GM21390 (cell line): Measurements from ENCODE around the gene VASN.
"Not testable (repeated sequence)": the region's sequence is repeated elsewhere in the genome, so short reads cannot be mapped to it uniquely, and the experiment has no call there.

Source experiments
- ATAC-seq: cut with Tn5 transposase; IDR thresholded peaks from one replicate; pipeline ENCODE4 v1.9.1; 2021; ENCODE audit not compliant: unreplicated experiment

The VASN gene

GRCh38 chr16:4371357-4372000, at the start of gene VASN:
Gene VASN (plus strand): TSS chr16:4371848. CDS start chr16:4380878, 9,030 bp downstream.
- peak; percentile 77 for ATAC-seq

- ATAC-seq: no peak
These were observed 49.3 kb upstream of the VASN start for GRCh38 chr16:4322121-4323052.

GRCh38 chr16:4323071-4323844, 48.4 kb upstream of the VASN start:
- no peak for ATAC-seq

GRCh38 chr16:4323845-4324488, 47.7 kb upstream of the VASN start:
- no peak for ATAC-seq

- ATAC-seq: no peak
These were observed 47.0 kb upstream of the VASN start for GRCh38 chr16:4324492-4325252.

GRCh38 chr16:4325253-4325758, 46.3 kb upstream of the VASN start:
- ATAC-seq: no peak

GRCh38 chr16:4327386-4328045, 44.1 kb upstream of the VASN start:
- ATAC-seq: no peak

GRCh38 chr16:4328046-4328781, 43.4 kb upstream of the VASN start:
- no peak for ATAC-seq

GRCh38 chr16:4328782-4329775, 42.6 kb upstream of the VASN start:
- no peak for ATAC-seq

- no peak for ATAC-seq
These were observed 41.3 kb upstream of the VASN start for GRCh38 chr16:4330277-4330874.

- no peak for ATAC-seq
These were observed 39.6 kb upstream of the VASN start for GRCh38 chr16:4332083-4332482.

- no peak for ATAC-seq
These were observed 38.9 kb upstream of the VASN start for GRCh38 chr16:4332623-4333307.

- ATAC-seq: no peak
These were observed 38.4 kb upstream of the VASN start for GRCh38 chr16:4333308-4333638.

- ATAC-seq: not testable (repeated sequence)
These were observed 37.9 kb upstream of the VASN start for GRCh38 chr16:4333714-4334113.

GRCh38 chr16:4334724-4335495, 36.7 kb upstream of the VASN start:
- ATAC-seq: no peak
